PC-9 (cell line): Measurements from ENCODE around the gene PGGHG.

ENCODE experiments used
- CTCF ChIP-seq: fragments of 200-600 bp; sonication (generic); conservative IDR thresholded peaks from 2 replicates; pipeline ENCODE4 v1.6.1; 2017; ENCODE audit warnings: mixed run types, antibody characterized with exemption, mild to moderate bottlenecking, moderate library complexity
- EZH2 ChIP-seq: fragments of 200-600 bp; sonication (generic); IDR thresholded peaks from 2 replicates; pipeline ENCODE4 v1.8.0; 2017; ENCODE audit warnings: antibody characterized with exemption, low read depth

- no peak for TF ChIP-seq EZH2
- no peak for TF ChIP-seq CTCF
These were observed 3.1 kb upstream of the PGGHG start for GRCh38 chr11:285894-286220.
